IMR-90 (cell line): Measurements from ENCODE around the gene ZNF831. TPM values are rescaled to one million over a fixed set of nuclear protein-coding genes. Genes with fewer than 3 reads are reported as not detected.

Experiments used
- ATAC-seq: fragments of 200-7000 bp; cut with Tn5 transposase; 2 replicates; pipeline ENCODE4 v1.9.1; 2020; ENCODE audit warnings: low read depth, mild to moderate bottlenecking, moderate library complexity
- BruUV-seq: library from RNA; stranded (reverse); fragments of 400-500 nt; replicated peaks from 2 replicates; lab custom pipeline; 2021; lab: Mats Ljungman, UMichigan
- CTCF ChIA-PET: fragments of 300-600 bp; formaldehyde crosslinking; extraction: SDS; loops from one replicate; lab custom pipeline; 2021; ENCODE audit warnings: antibody characterized with exemption; lab: Yijun Ruan, JAX
- POLR2A ChIA-PET: fragments of 300-600 bp; sonication (Branson Sonifier 250); formaldehyde crosslinking; loops from one replicate; lab custom pipeline; 2022; ENCODE audit warnings: antibody characterized with exemption; ENCODE audit not compliant: unreplicated experiment; lab: Charles Lee
- DNase-seq: peaks from one replicate; pipeline ENCODE4 v3.0.0; 2013
- H2AFZ ChIP-seq: replicated peaks from 2 replicates; pipeline ENCODE3; 2013; ENCODE audit warnings: low read length, mild to moderate bottlenecking; ENCODE audit not compliant: poor library complexity
- H2AK5ac ChIP-seq: 2 replicates; pipeline ENCODE4 v1.6.1; 2013; ENCODE audit warnings: low read depth, low read length, inconsistent platforms
- H2AK9ac ChIP-seq: replicated peaks from 2 replicates; pipeline ENCODE3; 2013; ENCODE audit warnings: mild to moderate bottlenecking, low read depth, low read length, moderate library complexity; ENCODE audit not compliant: poor library complexity
- H2BK120ac ChIP-seq: 2 replicates; pipeline ENCODE4 v1.6.1; 2013; ENCODE audit warnings: low read depth, low read length, inconsistent platforms
- H2BK15ac ChIP-seq: 3 replicates; pipeline ENCODE4 v1.6.1; 2013; ENCODE audit warnings: low read depth, low read length, inconsistent platforms
- H2BK20ac ChIP-seq: 2 replicates; pipeline ENCODE4 v1.6.1; 2013; ENCODE audit warnings: low read depth, mild to moderate bottlenecking, inconsistent platforms, low read length, moderate library complexity
- H2BK5ac ChIP-seq: 2 replicates; pipeline ENCODE4 v1.6.1; 2013; ENCODE audit warnings: mild to moderate bottlenecking, low read depth, low read length, inconsistent platforms; ENCODE audit not compliant: poor library complexity, severe bottlenecking
- H3K14ac ChIP-seq: replicated peaks from 2 replicates; pipeline ENCODE4 v1.6.1; 2013; ENCODE audit warnings: low read depth, low read length, inconsistent platforms
- H3K18ac ChIP-seq: 2 replicates; pipeline ENCODE4 v1.6.1; 2013; ENCODE audit warnings: low read depth, low read length, control low read depth
- H3K23ac ChIP-seq: 2 replicates; pipeline ENCODE4 v1.6.1; 2013; ENCODE audit warnings: low read depth, low read length, inconsistent platforms
- H3K27ac ChIP-seq: 2 replicates; pipeline ENCODE4 v1.5.1; 2013; ENCODE audit warnings: mild to moderate bottlenecking, control low read depth, low read length; ENCODE audit not compliant: insufficient read depth
- H3K27me3 ChIP-seq: 2 replicates; pipeline ENCODE4 v1.6.1; 2013; ENCODE audit warnings: low read length; ENCODE audit not compliant: control insufficient read depth, insufficient read depth
- H3K36me3 ChIP-seq: 2 replicates; pipeline ENCODE4 v1.6.1; 2013; ENCODE audit warnings: low read length, mixed read lengths; ENCODE audit not compliant: control insufficient read depth, insufficient read depth
- H3K4ac ChIP-seq: 2 replicates; pipeline ENCODE4 v1.6.1; 2013; ENCODE audit warnings: low read depth, low read length, inconsistent platforms
- H3K4me1 ChIP-seq: 2 replicates; pipeline ENCODE4 v1.6.1; 2013; ENCODE audit warnings: low read length, mixed read lengths; ENCODE audit not compliant: control insufficient read depth, insufficient read depth
- H3K4me2 ChIP-seq: 2 replicates; pipeline ENCODE4 v1.6.1; 2013; ENCODE audit warnings: low read depth, mild to moderate bottlenecking, control low read depth, low read length, moderate library complexity
- H3K4me3 ChIP-seq: 2 replicates; pipeline ENCODE4 v1.5.1; 2013; ENCODE audit warnings: low read depth, mild to moderate bottlenecking, control low read depth, low read length, moderate library complexity; ENCODE audit not compliant: insufficient read depth
- H3K56ac ChIP-seq: 2 replicates; pipeline ENCODE4 v1.6.1; 2013; ENCODE audit warnings: low read length, inconsistent platforms; ENCODE audit not compliant: insufficient read depth; ENCODE audit errors: extremely low read depth
- H3K79me1 ChIP-seq, 2 experiments: 2 replicates each; pipeline ENCODE4 v1.6.1; 2013; ENCODE audit warnings: low read length in 2 of 2, inconsistent platforms in 1 of 2, low read depth in 1 of 2
- H3K9ac ChIP-seq: 2 replicates; pipeline ENCODE4 v1.6.1; 2013; ENCODE audit warnings: low read depth, low read length, control low read depth
- H3K9me1 ChIP-seq: 2 replicates; pipeline ENCODE4 v1.6.1; 2013; ENCODE audit warnings: low read length, inconsistent platforms; ENCODE audit not compliant: insufficient read depth
- H3K9me3 ChIP-seq: 2 replicates; pipeline ENCODE4 v1.6.1; 2013; ENCODE audit warnings: low read length; ENCODE audit not compliant: control insufficient read depth, insufficient read depth
- H4K20me1 ChIP-seq: 2 replicates; pipeline ENCODE4 v1.6.1; 2013; ENCODE audit warnings: low read length, inconsistent platforms; ENCODE audit not compliant: insufficient read depth
- H4K5ac ChIP-seq: 2 replicates; pipeline ENCODE4 v1.6.1; 2013; ENCODE audit warnings: mild to moderate bottlenecking, low read depth, low read length, control low read depth
- H4K8ac ChIP-seq, 2 experiments: 2 replicates each; pipeline ENCODE4 v1.6.1; 2013; ENCODE audit warnings: low read depth in 2 of 2, low read length in 2 of 2, control low read depth in 1 of 2, inconsistent platforms in 1 of 2
- H4K91ac ChIP-seq: 2 replicates; pipeline ENCODE4 v1.6.1; 2013; ENCODE audit warnings: low read depth, low read length, inconsistent platforms; ENCODE audit not compliant: insufficient read depth
- BHLHE40 ChIP-seq: fragments of 150-350 bp; IDR thresholded peaks from 2 replicates; pipeline ENCODE4 v1.6.1; 2016; ENCODE audit warnings: mild to moderate bottlenecking, low read depth, low read length
- CHD1 ChIP-seq: IDR thresholded peaks from 2 replicates; pipeline ENCODE4 v1.6.1; 2012; ENCODE audit warnings: low read depth, low read length, improper control_type of control experiment
- CTCF ChIP-seq: conservative IDR thresholded peaks from 2 replicates; pipeline ENCODE4 v1.5.1; 2012; ENCODE audit warnings: mild to moderate bottlenecking, low read depth, low read length, improper control_type of control experiment
- ELK1 ChIP-seq: fragments of 150-350 bp; IDR thresholded peaks from 2 replicates; pipeline ENCODE4 v1.6.1; 2016; ENCODE audit warnings: low read depth, mild to moderate bottlenecking, low read length, moderate library complexity, borderline replicate concordance
- FOS ChIP-seq: fragments of 150-350 bp; IDR thresholded peaks from 2 replicates; pipeline ENCODE4 v1.6.1; 2016; ENCODE audit warnings: low read depth, low read length
- MAFK ChIP-seq: IDR thresholded peaks from 2 replicates; pipeline ENCODE4 v1.6.1; 2012; ENCODE audit warnings: low read depth, low read length, improper control_type of control experiment
- MAZ ChIP-seq: IDR thresholded peaks from 2 replicates; pipeline ENCODE4 v1.6.1; 2012; ENCODE audit warnings: low read depth, mild to moderate bottlenecking, low read length, improper control_type of control experiment, moderate library complexity, borderline replicate concordance
- MXI1 ChIP-seq: IDR thresholded peaks from 2 replicates; pipeline ENCODE4 v1.6.1; 2012; ENCODE audit warnings: low read depth, mild to moderate bottlenecking, low read length, moderate library complexity, borderline replicate concordance
- NFE2L2 ChIP-seq: fragments of 150-350 bp; IDR thresholded peaks from 2 replicates; pipeline ENCODE4 v1.6.1; 2016; ENCODE audit warnings: low read depth, mild to moderate bottlenecking, low read length
- POLR2A ChIP-seq: IDR thresholded peaks from 2 replicates; pipeline ENCODE4 v1.6.1; 2012; ENCODE audit warnings: mild to moderate bottlenecking, low read depth, low read length
- RAD21 ChIP-seq: IDR thresholded peaks from 2 replicates; pipeline ENCODE4 v1.6.1; 2012; ENCODE audit warnings: low read length, improper control_type of control experiment
- RCOR1 ChIP-seq: IDR thresholded peaks from 2 replicates; pipeline ENCODE4 v1.6.1; 2012; ENCODE audit warnings: mild to moderate bottlenecking, low read length, improper control_type of control experiment; ENCODE audit not compliant: insufficient replicate concordance
- WGBS, 2 experiments: methylation state at CpG; one replicate each; pipeline versions ENCODE4 v1.1.5 to v1.1.7; 2013; ENCODE audit warnings: missing lambda C conversion rate in 2 of 2; ENCODE audit not compliant: insufficient read length in 1 of 2; ENCODE audit errors: extremely low coverage in 2 of 2; 5-methylcytosine and 5-hydroxymethylcytosine counted together
- dilution Hi-C: fragments of 300-500 bp; cut with HindIII; formaldehyde crosslinking; loops from one replicate; pipeline ENCODE4 v1.14.3; 2018; ENCODE audit warnings: low sequenced_read_pairs; ENCODE audit not compliant: unreplicated experiment
- in situ Hi-C: fragments of 300-500 bp; cut with MboI; formaldehyde crosslinking; loops from 3 replicates; pipeline ENCODE4 v1.14.3; 2019; ENCODE audit warnings: low sequenced_read_pairs, inconsistent platforms, mixed read lengths
- intact Hi-C: fragments of 100-400 bp; cut with micrococcal nuclease; formaldehyde crosslinking; loops from 2 replicates; pipeline ENCODE4 v1.10.0; 2022
- polyA plus RNA-seq, 3 experiments: library from polyadenylated mRNA; depleted of rRNA; stranded (reverse); fragments of >200 nt; gene quantifications; 2 replicates each; pipeline ENCODE4 v1.2.3, GENCODE V29; 2012; ENCODE audit warnings: low replicate concordance in 1 of 3
- total RNA-seq: library from RNA; depleted of rRNA; stranded (reverse); fragments of >200 nt; gene quantifications from 2 replicates; pipeline ENCODE4 v1.2.3, GENCODE V29; 2012
- TF ChIP-seq, protein P1 (sequence below): fragments of 150-350 bp; IDR thresholded peaks from 2 replicates; pipeline ENCODE4 v1.6.1; 2017; ENCODE audit warnings: mild to moderate bottlenecking, antibody characterized with exemption, low read length, low read depth

The ZNF831 gene
- total and polyA plus RNA-seq, 2 of the 4 experiments (the other 2 are of a cell fraction), result not detected

GRCh38 chr20:59146780-59147565 is 16.6 kb upstream of the ZNF831 start (continued):
- no peak for TF ChIP-seq CHD1

DNA sequence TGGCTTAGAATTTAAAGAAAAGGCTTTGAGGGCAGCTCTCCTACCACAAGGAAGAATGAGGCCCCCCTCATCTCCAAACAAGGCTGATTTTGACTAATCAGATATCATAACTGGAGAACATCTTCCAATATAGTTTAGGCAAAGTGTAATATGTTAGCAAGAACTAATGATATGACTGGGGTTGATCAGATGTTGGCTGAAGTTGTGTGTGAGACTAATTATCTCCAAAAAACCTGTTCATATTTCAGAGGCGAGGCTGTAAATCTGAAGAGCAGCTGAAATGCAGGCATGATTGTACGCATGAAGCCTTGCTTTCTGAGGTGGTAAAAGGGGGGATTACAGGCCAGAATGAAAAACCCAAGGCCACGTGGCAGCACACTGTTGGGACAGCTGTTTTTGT is 16.0 kb upstream of the ZNF831 start:
- Histone ChIP-seq H3K56ac (no peak overlapping the region), H2AK5ac (no peak overlapping the region), H2BK120ac (no peak overlapping the region), H3K14ac (no peak overlapping the region), H3K4me3 (no peak overlapping the region), H2AFZ (no peak overlapping the region), H3K4ac (no peak overlapping the region), H3K27ac (no peak overlapping the region), H3K79me1 (no peaks in the 10 kb centered on the region), H3K4me2 (no peak overlapping the region), H4K20me1 (no peaks in the 10 kb centered on the region), H2BK20ac (no peak overlapping the region), H4K91ac (no peak overlapping the region), H3K36me3 (no peaks in the 10 kb centered on the region), H3K23ac (no peak overlapping the region), H3K9me3 (peaks cover 2% of the 10 kb centered on the region; the same call in 1 of the 2 replicates), H2BK15ac (no peak overlapping the region), H4K5ac (no peak overlapping the region), H3K9me1 (no peaks in the 10 kb centered on the region), H2BK5ac (no peak overlapping the region), H3K9ac (no peak overlapping the region), H3K27me3 (no peaks in the 10 kb centered on the region), H2AK9ac (no peak overlapping the region), H3K18ac (no peak overlapping the region), H4K8ac (no peak overlapping the region), H3K4me1 (no peaks in the 10 kb centered on the region)
- ATAC-seq, result no peak
- dilution Hi-C loops, result no loop called here
- no TSS peak for BruUV-seq
- ChIA-PET CTCF (interaction anchor here (0.6 kb wide), 1 partner anchor 222 kb away, joined by 3 read pairs; no protein-coding TSS in a partner anchor), POLR2A (no interaction called here)
- in situ Hi-C loops, result no loop called here
- no peak for DNase-seq
- intact Hi-C loops, result no loop called here
- WGBS, 2 experiments, result no CpG with 5 or more reads among the region's 3 CpGs
- TF ChIP-seq MAFK (no peak), MAZ (no peak), BHLHE40 (no peak), NFE2L2 (no peak), RAD21 (no peak), FOS (no peak), CTCF (no peak), ELK1 (no peak), RCOR1 (no peak), POLR2A (no peak), CHD1 (no peak), MXI1 (no peak)
- TF ChIP-seq, protein P1, sequence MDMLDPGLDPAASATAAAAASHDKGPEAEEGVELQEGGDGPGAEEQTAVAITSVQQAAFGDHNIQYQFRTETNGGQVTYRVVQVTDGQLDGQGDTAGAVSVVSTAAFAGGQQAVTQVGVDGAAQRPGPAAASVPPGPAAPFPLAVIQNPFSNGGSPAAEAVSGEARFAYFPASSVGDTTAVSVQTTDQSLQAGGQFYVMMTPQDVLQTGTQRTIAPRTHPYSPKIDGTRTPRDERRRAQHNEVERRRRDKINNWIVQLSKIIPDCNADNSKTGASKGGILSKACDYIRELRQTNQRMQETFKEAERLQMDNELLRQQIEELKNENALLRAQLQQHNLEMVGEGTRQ, result no peak
